ENCODE results near the gene ARRB1.
A peak's percentile ranks its signal among the peaks of the same experiment; 100 is the strongest.

ARRB1 gene

DNA sequence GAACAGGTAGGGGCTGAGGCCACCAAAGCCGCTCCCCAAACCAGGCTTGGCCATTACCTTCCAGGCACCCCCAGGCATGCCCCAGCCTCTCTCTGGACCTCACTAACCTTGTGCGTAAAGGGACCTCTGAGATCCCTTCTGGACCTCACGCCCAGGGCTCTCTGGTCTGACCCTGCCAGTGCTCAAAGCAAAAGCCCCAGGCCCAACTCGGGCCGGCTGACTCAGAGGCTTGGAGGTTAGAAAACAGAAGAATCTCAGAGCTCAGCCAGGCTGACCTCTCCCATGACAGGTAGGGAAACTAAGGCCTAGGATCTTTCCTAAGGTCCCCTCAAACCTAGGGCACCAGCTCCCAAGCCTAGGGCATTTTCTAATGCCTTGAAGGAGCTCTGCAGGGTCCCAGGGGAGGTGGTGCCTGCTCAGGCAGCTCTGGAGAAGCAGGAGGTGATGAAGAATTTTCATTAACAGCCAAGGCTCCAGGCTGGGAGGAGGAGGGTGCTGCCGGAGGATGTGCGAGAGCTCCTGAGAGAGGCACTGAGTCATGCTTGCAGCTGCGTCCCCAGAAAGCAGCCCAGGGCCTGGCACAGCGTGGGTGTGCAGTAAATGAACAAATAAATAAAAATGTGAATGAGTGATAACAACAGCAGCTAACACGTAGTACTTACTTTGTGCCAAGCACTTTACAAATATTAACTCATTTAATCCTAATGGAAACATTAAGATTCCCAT, 25.6 kb downstream of the ARRB1 start:
- peak overlapping the region; percentile 57 for H3K27ac ChIP-seq
- CTCF ChIA-PET: interaction anchor here (1.1 kb wide), 1 partner anchor 58 kb away, joined by 4 read pairs; no protein-coding TSS in a partner anchor
- TF ChIP-seq, protein P1, sequence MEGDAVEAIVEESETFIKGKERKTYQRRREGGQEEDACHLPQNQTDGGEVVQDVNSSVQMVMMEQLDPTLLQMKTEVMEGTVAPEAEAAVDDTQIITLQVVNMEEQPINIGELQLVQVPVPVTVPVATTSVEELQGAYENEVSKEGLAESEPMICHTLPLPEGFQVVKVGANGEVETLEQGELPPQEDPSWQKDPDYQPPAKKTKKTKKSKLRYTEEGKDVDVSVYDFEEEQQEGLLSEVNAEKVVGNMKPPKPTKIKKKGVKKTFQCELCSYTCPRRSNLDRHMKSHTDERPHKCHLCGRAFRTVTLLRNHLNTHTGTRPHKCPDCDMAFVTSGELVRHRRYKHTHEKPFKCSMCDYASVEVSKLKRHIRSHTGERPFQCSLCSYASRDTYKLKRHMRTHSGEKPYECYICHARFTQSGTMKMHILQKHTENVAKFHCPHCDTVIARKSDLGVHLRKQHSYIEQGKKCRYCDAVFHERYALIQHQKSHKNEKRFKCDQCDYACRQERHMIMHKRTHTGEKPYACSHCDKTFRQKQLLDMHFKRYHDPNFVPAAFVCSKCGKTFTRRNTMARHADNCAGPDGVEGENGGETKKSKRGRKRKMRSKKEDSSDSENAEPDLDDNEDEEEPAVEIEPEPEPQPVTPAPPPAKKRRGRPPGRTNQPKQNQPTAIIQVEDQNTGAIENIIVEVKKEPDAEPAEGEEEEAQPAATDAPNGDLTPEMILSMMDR (conservative IDR thresholded peaks at IDR 0.05; ENCODE audit: low read depth): no peak
- peak; percentile 91 for DNase-seq (ENCODE audit: low spot score)
- POLR2A ChIA-PET (ENCODE audit: low non-redundant PET): no interaction called here

DNA sequence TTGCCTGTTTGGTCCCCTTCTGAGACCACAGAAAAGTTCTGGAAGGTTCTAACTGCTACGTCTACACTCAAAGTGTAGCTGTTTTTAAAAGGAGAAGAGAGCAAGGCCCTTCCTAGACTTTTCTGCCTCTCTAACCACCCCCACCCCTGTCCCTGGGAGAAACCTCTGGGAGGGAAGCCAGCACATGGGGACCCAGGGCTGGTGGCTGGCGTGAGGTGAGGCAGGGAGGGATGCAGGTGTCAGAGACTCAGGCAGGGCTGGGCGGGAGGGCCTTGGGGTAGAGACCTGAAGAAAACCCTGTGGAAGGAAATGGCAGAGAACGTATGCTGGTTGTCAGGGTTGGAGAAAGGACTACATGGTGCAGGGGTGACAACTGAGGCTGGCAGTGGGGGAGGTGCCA, 26.7 kb downstream of the ARRB1 start:
- TF ChIP-seq, protein P1 (conservative IDR thresholded peaks at IDR 0.05; ENCODE audit: low read depth): no peak
- DNase-seq (ENCODE audit: low spot score): no peak
- H3K27ac ChIP-seq: no peak overlapping the region
- CTCF ChIA-PET: no interaction called here
- POLR2A ChIA-PET (ENCODE audit: low non-redundant PET): no interaction called here

DNA sequence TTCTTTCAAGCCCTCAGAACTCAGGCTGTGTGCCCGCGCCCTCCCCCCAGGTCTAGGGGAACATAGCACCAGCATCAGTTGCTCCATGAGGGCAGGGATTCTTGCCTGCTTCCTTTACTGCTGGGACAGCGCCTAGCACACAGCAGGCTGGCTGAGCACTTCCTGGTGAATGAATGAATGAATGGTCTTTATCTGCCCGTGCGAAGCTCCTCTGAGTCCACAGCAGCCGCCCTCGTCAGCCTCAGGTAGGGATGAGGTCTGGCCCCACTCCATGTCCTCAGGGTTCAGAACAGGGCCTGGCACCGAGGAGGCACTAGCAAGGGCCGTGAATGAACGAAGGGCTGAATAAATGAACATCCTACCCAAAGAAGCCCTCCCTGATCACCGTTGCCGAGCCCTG, 27.3 kb downstream of the ARRB1 start:
- ChIA-PET POLR2A (ENCODE audit: low non-redundant PET) (no interaction called here), CTCF (no interaction called here)
- H3K27ac ChIP-seq: no peak overlapping the region
- DNase-seq (ENCODE audit: low spot score): no peak
- TF ChIP-seq, protein P1 (conservative IDR thresholded peaks at IDR 0.05; ENCODE audit: low read depth): no peak

DNA sequence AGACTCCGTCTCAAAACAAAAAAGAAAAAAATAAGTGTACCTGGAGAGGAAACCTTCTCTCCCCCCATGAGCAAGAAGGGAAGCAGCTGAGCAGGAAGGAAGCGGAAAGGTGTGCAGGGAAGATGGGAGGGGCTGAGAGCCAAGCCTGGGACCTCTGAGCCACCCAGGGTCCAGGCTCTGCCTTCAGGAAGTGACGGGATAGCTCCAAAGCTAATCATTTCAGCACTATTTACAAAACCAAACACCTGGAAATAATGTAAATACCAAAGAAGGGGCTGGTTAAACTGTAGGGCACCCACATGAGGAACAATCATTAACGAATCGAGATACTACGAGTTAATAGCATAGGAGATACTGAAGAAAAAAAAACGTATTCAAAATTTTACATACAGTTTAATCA, 27.9 kb downstream of the ARRB1 start:
- CTCF ChIA-PET: interaction anchor here (0.6 kb wide), 1 partner anchor 185 kb away, joined by 3 read pairs; no protein-coding TSS in a partner anchor
- TF ChIP-seq, protein P1 (conservative IDR thresholded peaks at IDR 0.05; ENCODE audit: low read depth): no peak
- no peak overlapping the region for H3K27ac ChIP-seq
- no peak for DNase-seq (ENCODE audit: low spot score)
- POLR2A ChIA-PET (ENCODE audit: low non-redundant PET): no interaction called here

DNA sequence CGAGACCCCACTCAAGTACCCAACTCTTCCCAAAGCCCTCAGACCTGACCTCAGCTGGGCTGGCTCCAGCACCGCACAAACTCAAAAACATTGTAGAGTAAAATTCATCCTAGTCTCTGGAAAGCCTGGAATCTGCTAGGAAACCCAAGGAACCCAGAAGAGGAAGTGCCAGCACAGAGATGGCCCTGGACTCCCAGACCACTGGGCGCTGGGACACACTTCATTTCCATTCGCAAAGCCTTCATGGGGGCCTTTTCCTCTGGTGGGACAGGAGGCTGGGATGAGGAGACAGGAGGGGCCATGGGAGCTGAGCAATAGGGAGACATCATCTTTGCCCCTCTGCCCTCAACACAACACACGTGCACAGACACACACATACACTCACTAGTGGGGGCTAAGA, 30.8 kb downstream of the ARRB1 start:
- CTCF ChIA-PET: no interaction called here
- TF ChIP-seq, protein P1 (conservative IDR thresholded peaks at IDR 0.05; ENCODE audit: low read depth): no peak
- H3K27ac ChIP-seq: no peak overlapping the region
- POLR2A ChIA-PET (ENCODE audit: low non-redundant PET): no interaction called here
- DNase-seq (ENCODE audit: low spot score): no peak

DNA sequence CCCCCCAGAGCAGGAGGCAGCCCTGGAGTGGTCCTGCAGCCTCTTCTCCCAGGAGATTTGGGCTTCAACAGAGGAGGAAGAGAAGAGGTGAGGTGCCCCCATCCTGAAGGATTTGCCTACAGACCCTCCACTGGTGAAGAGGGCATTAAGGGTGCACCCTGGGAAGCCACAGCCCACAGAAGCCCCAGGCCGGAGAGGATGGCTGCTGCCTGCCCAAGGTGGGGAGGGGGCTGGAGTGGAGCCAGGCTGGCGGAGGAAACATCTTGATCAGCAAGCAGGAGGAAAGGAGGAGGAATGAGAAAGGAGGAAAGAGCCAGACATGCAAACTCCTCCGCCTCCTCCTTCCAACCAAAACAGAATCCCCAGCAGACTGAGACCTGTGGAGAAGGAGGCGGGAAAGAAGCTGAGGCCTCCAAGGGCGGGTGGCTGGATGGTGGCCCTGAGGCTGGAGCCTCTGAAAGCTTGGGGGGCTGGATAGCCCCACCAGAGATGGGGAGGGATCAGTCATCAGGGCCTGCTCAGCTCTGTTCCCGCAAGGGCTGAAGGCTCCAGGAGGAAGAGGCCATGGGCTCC, 31.3 kb downstream of the ARRB1 start:
- DNase-seq (ENCODE audit: low spot score): no peak
- ChIA-PET CTCF (no interaction called here), POLR2A (ENCODE audit: low non-redundant PET) (no interaction called here)
- H3K27ac ChIP-seq: no peak overlapping the region
- TF ChIP-seq, protein P1 (conservative IDR thresholded peaks at IDR 0.05; ENCODE audit: low read depth): no peak
